BJ (cell line): ENCODE measurements around the gene KCNJ6. TPM values are rescaled to one million over a fixed set of nuclear protein-coding genes. Genes with fewer than 3 reads are reported as not detected.
A peak's percentile ranks its signal among the peaks of the same experiment; 100 is the strongest.
"Not testable (repeated sequence)": the region's sequence is repeated elsewhere in the genome, so short reads cannot be mapped to it uniquely, and the experiment has no call there.

ENCODE experiments used
- CTCF ChIA-PET: fragments of 350-600 bp; formaldehyde crosslinking; extraction: SDS; loops from one replicate; lab custom pipeline; 2021; ENCODE audit warnings: antibody characterized with exemption, inconsistent platforms; lab: Yijun Ruan, JAX
- POLR2A ChIA-PET: fragments of 300-600 bp; sonication (Branson Sonifier 250); formaldehyde crosslinking; extraction: SDS; loops from one replicate; lab custom pipeline; 2021; ENCODE audit warnings: antibody characterized with exemption; lab: Charles Lee
- DNase-seq: peaks from one replicate; pipeline ENCODE4 v3.0.0-alpha.2; 2011; ENCODE audit warnings: low read depth
- H3K27me3 ChIP-seq: 2 replicates; pipeline ENCODE4 v1.6.0; 2011; ENCODE audit warnings: low read length; ENCODE audit not compliant: control insufficient read depth, insufficient read depth
- H3K36me3 ChIP-seq: 2 replicates; pipeline ENCODE4 v1.5.1; 2011; ENCODE audit warnings: low read length; ENCODE audit not compliant: control insufficient read depth, insufficient read depth
- H3K4me3 ChIP-seq: 2 replicates; pipeline ENCODE4 v1.5.1; 2011; ENCODE audit warnings: low read depth, mild to moderate bottlenecking, control low read depth, low read length
- CTCF ChIP-seq: IDR thresholded peaks from 2 replicates; pipeline ENCODE4 v1.5.1; 2011; ENCODE audit warnings: low read depth, mild to moderate bottlenecking, control low read depth, inconsistent platforms, low read length, moderate library complexity; ENCODE audit not compliant: insufficient read depth
- polyA plus RNA-seq: library from polyadenylated mRNA; depleted of rRNA; stranded (reverse); fragments of >200 nt; gene quantifications from 2 replicates; pipeline ENCODE4 v1.2.3, GENCODE V29; 2011

The KCNJ6 gene
- polyA plus RNA-seq, 1 experiment: 0.01 TPM

GRCh38 chr21:37763298-37763697 lies 153.0 kb downstream of the KCNJ6 start:
- H3K27me3 ChIP-seq: no peaks in the 10 kb centered on the region
- POLR2A ChIA-PET: no interaction called here
- CTCF ChIA-PET: interaction anchor here (1.4 to 1.7 kb wide), 2 partner anchors 52 to 153 kb away, joined by 5 read pairs; partner anchors contain the start of gene KCNJ6

GRCh38 chr21:37762606-37763005 lies 153.7 kb downstream of the KCNJ6 start:
- Histone ChIP-seq H3K4me3 (no peak overlapping the region), H3K36me3 (no peaks in the 10 kb centered on the region), H3K27me3 (no peaks in the 10 kb centered on the region)
- ChIA-PET CTCF (interaction anchor here (1.4 to 1.7 kb wide), 2 partner anchors 51 to 154 kb away, joined by 5 read pairs; partner anchors contain the start of gene KCNJ6), POLR2A (no interaction called here)
- no peak for DNase-seq
- TF ChIP-seq CTCF: no peak

More at GRCh38 chr21:37763298-37763697, 153.0 kb downstream of the KCNJ6 start:
- TF ChIP-seq CTCF: no peak
- no peak for DNase-seq
- Histone ChIP-seq H3K4me3 (no peak overlapping the region), H3K36me3 (no peaks in the 10 kb centered on the region)

- CTCF ChIA-PET: interaction anchor here (3.1 kb wide), 1 partner anchor 108 kb away, joined by 17 read pairs; no protein-coding TSS in a partner anchor
- DNase-seq, H3K27me3 ChIP-seq, POLR2A ChIA-PET, H3K4me3 ChIP-seq, H3K36me3 ChIP-seq: not testable (repeated sequence)
These were observed 154.9 kb downstream of the KCNJ6 start for GRCh38 chr21:37761406-37761805.

GRCh38 chr21:37759777-37760176 lies 156.5 kb downstream of the KCNJ6 start:
- no peak overlapping the region for H3K4me3 ChIP-seq
- no peak for TF ChIP-seq CTCF
- H3K27me3 ChIP-seq: peaks cover 4% of the 10 kb centered on the region
- H3K36me3 ChIP-seq: no peaks in the 10 kb centered on the region
- CTCF ChIA-PET: interaction anchor here (1.1 to 3.4 kb wide), 21 partner anchors 8 to 596 kb away, joined by 3 to 42 read pairs (median 6); partner anchors contain the start of gene KCNJ6
- DNase-seq: no peak
- POLR2A ChIA-PET: no interaction called here

- CTCF ChIA-PET: interaction anchor here (0.7 to 3.4 kb wide), 35 partner anchors 9 to 596 kb away, joined by 3 to 42 read pairs (median 4); partner anchors contain the start of gene KCNJ6
- H3K4me3 ChIP-seq: no peak overlapping the region
- no peaks in the 10 kb centered on the region for H3K36me3 ChIP-seq
- POLR2A ChIA-PET: interaction anchor here (0.7 kb wide), 1 partner anchor 159 kb away, joined by 3 read pairs; no protein-coding TSS in a partner anchor
- peak; percentile 92 for TF ChIP-seq CTCF
- H3K27me3 ChIP-seq: peaks cover 4% of the 10 kb centered on the region
- no peak for DNase-seq
These were observed 157.3 kb downstream of the KCNJ6 start for GRCh38 chr21:37758982-37759381.
